Sciatic nerve (tissue), 2 donors: ENCODE measurements around the gene MATR3. TPM values are rescaled to one million over a fixed set of nuclear protein-coding genes. Genes with fewer than 3 reads are reported as not detected.
"Not testable (repeated sequence)": the region's sequence is repeated elsewhere in the genome, so short reads cannot be mapped to it uniquely, and the experiment has no call there.

Experiments
- ATAC-seq: fragments of 200-7000 bp; cut with Tn5 transposase; one replicate; pipeline ENCODE4 v1.9.1; 2020; ENCODE audit warnings: mild to moderate bottlenecking, moderate library complexity
- DNase-seq: peaks from one replicate; pipeline ENCODE4 v3.0.0-alpha.2; 2020; ENCODE audit warnings: low spot score
- intact Hi-C: fragments of 100-400 bp; cut with DNase I; formaldehyde crosslinking; loops from one replicate; pipeline ENCODE4 v1.14.2; 2022
- total RNA-seq: library from RNA; stranded (reverse); fragmentation: NEBNext Ultra II Directional; extraction: Animal tissue kit (Norgen Biotek cat#: 25700); gene quantifications from one replicate; pipeline ENCODE4 v1.2.1, GENCODE V29; 2021
- donor health status: DM: no; HTN: no; CAD: no.
- donor health status: DM: no; HTN: no; CAD: no.

MATR3 gene
- total RNA-seq, 1 donor from 2014 or later, result 208 TPM

- DNase-seq (no peak), ATAC-seq (no peak)
- intact Hi-C loops, result loop anchor here (10.0 kb wide), 1 partner anchor 684 kb away; no protein-coding TSS in a partner anchor
Observed at GRCh38 chr5:139268364-139269202, 25.0 kb upstream of the MATR3 start.

- DNase-seq, ATAC-seq, intact Hi-C loops: not testable (repeated sequence)
Observed at GRCh38 chr5:139270718-139271117, 22.8 kb upstream of the MATR3 start.

GRCh38 chr5:139271201-139272027, 22.1 kb upstream of the MATR3 start:
- no peak for ATAC-seq
- intact Hi-C loops, result no loop called here
- no peak for DNase-seq

GRCh38 chr5:139272471-139273321, 20.8 kb upstream of the MATR3 start:
- DNase-seq, result no peak
- intact Hi-C loops, result no loop called here

GRCh38 chr5:139273322-139273571, 20.3 kb upstream of the MATR3 start:
- intact Hi-C loops, result no loop called here
- DNase-seq, result no peak
- peak; percentile 61 for ATAC-seq

More at GRCh38 chr5:139272471-139273321, 20.8 kb upstream of the MATR3 start:
- ATAC-seq, result no peak

GRCh38 chr5:139273572-139274289, 19.8 kb upstream of the MATR3 start:
- ATAC-seq, result peak; percentile 99
- intact Hi-C loops, result no loop called here
- peak; percentile 91 for DNase-seq

GRCh38 chr5:139275536-139275935, 18.0 kb upstream of the MATR3 start:
- ATAC-seq (no peak), DNase-seq (no peak)
- intact Hi-C loops, result no loop called here

- ATAC-seq (no peak), DNase-seq (no peak)
- intact Hi-C loops, result no loop called here
Observed at GRCh38 chr5:139275956-139276355, 17.6 kb upstream of the MATR3 start.

GRCh38 chr5:139276426-139276825, 17.1 kb upstream of the MATR3 start:
- intact Hi-C loops, result no loop called here
- DNase-seq (no peak), ATAC-seq (no peak)

- DNase-seq (no peak), ATAC-seq (no peak)
- intact Hi-C loops, result no loop called here
Observed at GRCh38 chr5:139277171-139277570, 16.4 kb upstream of the MATR3 start.

GRCh38 chr5:139278540-139279274, 14.8 kb upstream of the MATR3 start:
- ATAC-seq, result no peak
- DNase-seq, result no peak
- intact Hi-C loops, result no loop called here

GRCh38 chr5:139282197-139282557, 11.4 kb upstream of the MATR3 start:
- no peak for DNase-seq

GRCh38 chr5:139283252-139284166, 10.0 kb upstream of the MATR3 start:
- DNase-seq (no peak), ATAC-seq (no peak)
- intact Hi-C loops, result no loop called here

More at GRCh38 chr5:139282197-139282557, 11.4 kb upstream of the MATR3 start:
- intact Hi-C loops, result no loop called here
- no peak for ATAC-seq

GRCh38 chr5:139284295-139284694, 9.2 kb upstream of the MATR3 start:
- DNase-seq (no peak), ATAC-seq (no peak)
- intact Hi-C loops, result no loop called here

GRCh38 chr5:139285651-139286392, 7.7 kb upstream of the MATR3 start:
- ATAC-seq (no peak), DNase-seq (no peak)
- intact Hi-C loops, result no loop called here

GRCh38 chr5:139287890-139288635, 5.5 kb upstream of the MATR3 start:
- DNase-seq (no peak), ATAC-seq (no peak)

More at GRCh38 chr5:139287890-139288635, 5.5 kb upstream of the MATR3 start:
- intact Hi-C loops, result no loop called here
